Caco-2 (cell line): Measurements from ENCODE around the gene PLEKHA6. TPM values are rescaled to one million over a fixed set of nuclear protein-coding genes. Genes with fewer than 3 reads are reported as not detected.
A peak's percentile ranks its signal among the peaks of the same experiment; 100 is the strongest.

Source experiments
- BruUV-seq: library from RNA; stranded (reverse); fragments of 400-500 nt; replicated peaks from 2 replicates; lab custom pipeline; 2021; lab: Mats Ljungman, UMichigan
- CTCF ChIA-PET: fragments of 300-600 bp; sonication (Branson Sonifier 250); formaldehyde crosslinking; loops from one replicate; lab custom pipeline; 2022; ENCODE audit warnings: antibody characterized with exemption; lab: Charles Lee
- POLR2A ChIA-PET: fragments of 300-600 bp; sonication (Branson Sonifier 250); formaldehyde crosslinking; loops from one replicate; lab custom pipeline; 2022; ENCODE audit warnings: antibody characterized with exemption; lab: Charles Lee
- DNase-seq, 2 experiments: peaks; one replicate each; pipeline versions ENCODE4 v3.0.0 to v3.0.0-alpha.2; 2020 to 2022
- H3K27me3 ChIP-seq: replicated peaks from 2 replicates; pipeline ENCODE4 v1.6.0; 2011; ENCODE audit warnings: low read length; ENCODE audit not compliant: control insufficient read depth, insufficient read depth
- H3K36me3 ChIP-seq: 2 replicates; pipeline ENCODE4 v1.5.1; 2011; ENCODE audit warnings: low read length; ENCODE audit not compliant: control insufficient read depth, insufficient read depth
- H3K4me1 ChIP-seq: fragments of 250-450 bp; sonication (Bioruptor Pico); 2 replicates; pipeline ENCODE4 v1.5.1; 2020; ENCODE audit warnings: mild to moderate bottlenecking
- H3K4me3 ChIP-seq: 2 replicates; pipeline ENCODE4 v1.5.1; 2011; ENCODE audit warnings: low read depth, mild to moderate bottlenecking, control low read depth, low read length
- H3K9me3 ChIP-seq: fragments of 250-450 bp; sonication (Bioruptor Pico); 2 replicates; pipeline ENCODE4 v1.5.1; 2020; ENCODE audit warnings: mild to moderate bottlenecking, moderate library complexity
- H3K27ac Mint-ChIP-seq: one replicate; pipeline ENCODE4 v1.8.0; 2022; ENCODE audit warnings: mixed read lengths; ENCODE audit not compliant: unreplicated experiment
- H3K27me3 Mint-ChIP-seq: one replicate; pipeline ENCODE4 v1.8.0; 2022; ENCODE audit warnings: mixed read lengths; ENCODE audit not compliant: insufficient read depth, unreplicated experiment
- H3K36me3 Mint-ChIP-seq: one replicate; pipeline ENCODE4 v1.8.0; 2022; ENCODE audit warnings: mild to moderate bottlenecking, mixed read lengths; ENCODE audit not compliant: insufficient read depth, unreplicated experiment
- H3K4me1 Mint-ChIP-seq: one replicate; pipeline ENCODE4 v1.8.0; 2022; ENCODE audit warnings: low read depth, mixed read lengths; ENCODE audit not compliant: unreplicated experiment
- H3K4me3 Mint-ChIP-seq: one replicate; pipeline ENCODE4 v1.8.0; 2022; ENCODE audit warnings: mild to moderate bottlenecking, moderate library complexity, mixed read lengths; ENCODE audit not compliant: unreplicated experiment
- H3K9me3 Mint-ChIP-seq: one replicate; pipeline ENCODE4 v1.8.0; 2022; ENCODE audit warnings: mixed read lengths; ENCODE audit not compliant: unreplicated experiment
- intact Hi-C: fragments of 100-400 bp; cut with micrococcal nuclease; formaldehyde crosslinking; loops from one replicate; pipeline ENCODE4 v1.10.0; 2022; ENCODE audit not compliant: unreplicated experiment
- total RNA-seq: library from RNA; stranded (reverse); gene quantifications from 2 replicates; pipeline ENCODE4 v1.2.3, GENCODE V29; 2022
- TF ChIP-seq, protein P1 (sequence below), 2 experiments: fragments of 200-600 bp in 1 of 2; IDR thresholded peaks; 1 replicate in 1 of 2; 2 replicates in 1 of 2; pipeline versions ENCODE4 v1.5.1 to v1.8.0; 2011 to 2022; ENCODE audit warnings: antibody characterized with exemption in 1 of 2, control low read depth in 1 of 2, inconsistent platforms in 1 of 2, low read depth in 1 of 2, low read length in 1 of 2, mild to moderate bottlenecking in 1 of 2, moderate library complexity in 1 of 2; ENCODE audit not compliant: insufficient read depth in 1 of 2, severe bottlenecking in 1 of 2, unreplicated experiment in 1 of 2

The PLEKHA6 gene
- total RNA-seq, 1 experiment from 2014 or later = 18.8 TPM

DNA sequence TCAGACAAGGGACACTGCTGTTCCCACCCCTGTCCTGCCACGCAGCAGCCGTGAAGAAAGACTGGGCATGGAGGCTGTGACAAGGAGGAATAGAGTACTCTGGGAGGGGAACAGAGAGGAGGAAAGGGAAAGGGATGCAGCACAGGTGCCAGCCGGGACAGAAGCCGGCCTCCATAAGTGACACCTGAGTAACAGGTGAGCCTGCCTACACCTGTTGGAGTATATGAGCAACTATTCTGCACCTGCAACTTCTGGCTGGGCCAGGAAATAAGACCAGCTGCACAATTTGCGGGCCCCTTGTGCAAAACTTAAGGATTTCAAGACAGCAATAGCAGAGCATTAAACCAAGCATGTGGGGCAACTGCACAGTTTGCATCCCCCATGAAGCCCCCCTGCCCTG is 73.4 kb downstream of the PLEKHA6 start:
- Histone ChIP-seq H3K4me1 (peaks cover 43% of the 10 kb centered on the region), H3K27me3 (no peaks in the 10 kb centered on the region), H3K9me3 (no peaks in the 10 kb centered on the region), H3K4me3 (no peak overlapping the region; the same call in 1 of the 2 replicates), H3K36me3 (no peaks in the 10 kb centered on the region)
- BruUV-seq = no TSS peak
- peak overlapping the region; percentile 68 for H3K27ac Mint-ChIP-seq
- ChIA-PET POLR2A (no interaction called here), CTCF (interaction anchor here (0.8 to 1.8 kb wide), 2 partner anchors 28 to 122 kb away, joined by 3 to 9 read pairs; no protein-coding TSS in a partner anchor)
- TF ChIP-seq, protein P1, sequence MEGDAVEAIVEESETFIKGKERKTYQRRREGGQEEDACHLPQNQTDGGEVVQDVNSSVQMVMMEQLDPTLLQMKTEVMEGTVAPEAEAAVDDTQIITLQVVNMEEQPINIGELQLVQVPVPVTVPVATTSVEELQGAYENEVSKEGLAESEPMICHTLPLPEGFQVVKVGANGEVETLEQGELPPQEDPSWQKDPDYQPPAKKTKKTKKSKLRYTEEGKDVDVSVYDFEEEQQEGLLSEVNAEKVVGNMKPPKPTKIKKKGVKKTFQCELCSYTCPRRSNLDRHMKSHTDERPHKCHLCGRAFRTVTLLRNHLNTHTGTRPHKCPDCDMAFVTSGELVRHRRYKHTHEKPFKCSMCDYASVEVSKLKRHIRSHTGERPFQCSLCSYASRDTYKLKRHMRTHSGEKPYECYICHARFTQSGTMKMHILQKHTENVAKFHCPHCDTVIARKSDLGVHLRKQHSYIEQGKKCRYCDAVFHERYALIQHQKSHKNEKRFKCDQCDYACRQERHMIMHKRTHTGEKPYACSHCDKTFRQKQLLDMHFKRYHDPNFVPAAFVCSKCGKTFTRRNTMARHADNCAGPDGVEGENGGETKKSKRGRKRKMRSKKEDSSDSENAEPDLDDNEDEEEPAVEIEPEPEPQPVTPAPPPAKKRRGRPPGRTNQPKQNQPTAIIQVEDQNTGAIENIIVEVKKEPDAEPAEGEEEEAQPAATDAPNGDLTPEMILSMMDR (IDR thresholded peaks at IDR 0.05; ENCODE audit: insufficient read depth in 1 of 2, low read depth in 1 of 2, low read length in 1 of 2, severe bottlenecking in 1 of 2, unreplicated experiment in 1 of 2) = no peak
- no peaks in the 10 kb centered on the region for H3K27me3 Mint-ChIP-seq
- intact Hi-C loops = loop anchor here (2.0 kb wide), 3 partner anchors 20 to 72 kb away; no protein-coding TSS in a partner anchor
- no peak for DNase-seq
- H3K36me3 Mint-ChIP-seq = peaks cover 5% of the 10 kb centered on the region
- H3K4me3 Mint-ChIP-seq = peak overlapping the region; percentile 70
- peaks cover 51% of the 10 kb centered on the region for H3K4me1 Mint-ChIP-seq
- H3K9me3 Mint-ChIP-seq = no peaks in the 10 kb centered on the region

DNA sequence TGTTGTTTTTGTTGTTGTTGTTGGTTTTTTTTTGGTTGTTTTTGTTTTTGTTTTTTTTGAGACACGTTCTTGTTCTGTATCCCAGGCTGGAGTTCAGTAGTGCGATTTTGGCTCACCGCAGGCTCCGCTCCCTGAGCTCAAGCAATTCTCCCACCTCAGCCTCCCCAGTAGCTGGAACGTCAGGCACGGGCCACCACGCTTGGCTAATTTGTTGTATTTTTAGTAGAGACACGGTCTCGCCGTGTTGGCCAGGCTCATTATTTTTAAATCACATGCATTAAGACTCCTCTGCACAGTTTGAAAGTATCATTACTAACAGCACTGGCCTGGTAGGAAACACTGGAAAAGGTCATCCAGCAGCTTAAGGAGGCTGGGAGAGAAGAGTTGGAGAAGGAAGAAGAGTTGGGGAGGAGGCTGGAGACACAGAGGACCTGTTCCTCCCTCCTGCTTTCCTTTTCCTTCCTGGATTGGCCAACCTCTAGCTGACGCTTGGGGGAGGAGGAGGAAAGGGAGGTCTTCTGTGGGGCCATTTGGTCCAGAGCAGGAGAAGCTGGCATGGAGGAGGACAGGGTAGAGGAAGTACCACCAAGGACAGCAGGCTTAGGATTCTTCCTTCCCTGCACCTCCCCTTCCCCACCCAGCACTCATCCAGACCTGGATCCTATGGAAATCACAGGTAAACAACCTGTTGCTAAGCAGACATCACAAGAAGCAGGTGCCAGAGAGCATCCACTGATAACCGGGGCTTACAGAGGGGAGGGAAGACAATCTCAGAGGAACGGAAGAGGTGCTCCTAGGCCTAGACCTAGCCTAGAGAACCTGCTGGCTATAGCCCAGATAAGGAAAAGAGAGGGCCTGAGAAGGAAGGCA is 74.1 kb downstream of the PLEKHA6 start:
- no TSS peak for BruUV-seq
- Histone ChIP-seq H3K36me3 (no peaks in the 10 kb centered on the region), H3K9me3 (no peaks in the 10 kb centered on the region), H3K4me3 (no peak overlapping the region), H3K4me1 (peaks cover 43% of the 10 kb centered on the region), H3K27me3 (no peaks in the 10 kb centered on the region)
- DNase-seq = peak in 1 of 2 experiments; percentile 57
- peak overlapping the region; percentile 62 for H3K4me3 Mint-ChIP-seq
- intact Hi-C loops = loop anchor here (2.0 kb wide), 3 partner anchors 19 to 71 kb away; no protein-coding TSS in a partner anchor
- no peaks in the 10 kb centered on the region for H3K27me3 Mint-ChIP-seq
- H3K9me3 Mint-ChIP-seq = no peaks in the 10 kb centered on the region
- CTCF ChIA-PET = no interaction called here
- TF ChIP-seq, protein P1 (IDR thresholded peaks at IDR 0.05; ENCODE audit: insufficient read depth in 1 of 2, low read depth in 1 of 2, low read length in 1 of 2, severe bottlenecking in 1 of 2, unreplicated experiment in 1 of 2) = no peak
- peaks cover 5% of the 10 kb centered on the region for H3K36me3 Mint-ChIP-seq
- POLR2A ChIA-PET = interaction anchor here (0.7 kb wide), 1 partner anchor 25 kb away, joined by 3 read pairs; no protein-coding TSS in a partner anchor
- peaks cover 51% of the 10 kb centered on the region for H3K4me1 Mint-ChIP-seq
- peak overlapping the region; percentile 68 for H3K27ac Mint-ChIP-seq

- H3K36me3 Mint-ChIP-seq = peaks cover 5% of the 10 kb centered on the region
- Histone ChIP-seq H3K4me1 (peaks cover 43% of the 10 kb centered on the region), H3K36me3 (0 out of 2 replicates have a peak, but pooled peaks cover 1% of the 10 kb centered on the region), H3K4me3 (no peak overlapping the region), H3K27me3 (no peaks in the 10 kb centered on the region), H3K9me3 (no peaks in the 10 kb centered on the region)
- H3K27ac Mint-ChIP-seq = no peak overlapping the region
- TF ChIP-seq, protein P1 (IDR thresholded peaks at IDR 0.05; ENCODE audit: insufficient read depth in 1 of 2, low read depth in 1 of 2, low read length in 1 of 2, severe bottlenecking in 1 of 2, unreplicated experiment in 1 of 2) = no peak
- no peaks in the 10 kb centered on the region for H3K9me3 Mint-ChIP-seq
- intact Hi-C loops = no loop called here
- H3K4me1 Mint-ChIP-seq = peaks cover 47% of the 10 kb centered on the region
- DNase-seq = no peak
- ChIA-PET CTCF (interaction anchor here (1.2 kb wide), 1 partner anchor 71 kb away, joined by 4 read pairs; the partner anchor contains the start of gene GOLT1A), POLR2A (interaction anchor here (0.7 kb wide), 1 partner anchor 26 kb away, joined by 3 read pairs; no protein-coding TSS in a partner anchor)
- no peak overlapping the region for H3K4me3 Mint-ChIP-seq
- no TSS peak for BruUV-seq
- no peaks in the 10 kb centered on the region for H3K27me3 Mint-ChIP-seq
These were observed 74.8 kb downstream of the PLEKHA6 start for GRCh38 chr1:204284929-204285328.
